GM12891 (cell line): ENCODE results near the gene NEMP1.

Source experiments
- PAX5 ChIP-seq: IDR thresholded peaks from 2 replicates; pipeline ENCODE4 v1.6.1; 2011; ENCODE audit warnings: low read length, moderate library complexity, mild to moderate bottlenecking; ENCODE audit not compliant: insufficient read depth, severe bottlenecking
- POLR2A ChIP-seq: IDR thresholded peaks from 2 replicates; pipeline ENCODE4 v1.6.1; 2011; ENCODE audit warnings: low read depth, low read length, control low read depth
- POLR2AphosphoS5 ChIP-seq: IDR thresholded peaks from 2 replicates; pipeline ENCODE4 v1.6.1; 2011; ENCODE audit warnings: low read depth, low read length, control low read depth
- POU2F2 ChIP-seq: IDR thresholded peaks from 2 replicates; pipeline ENCODE4 v1.6.1; 2011; ENCODE audit warnings: low read depth, mild to moderate bottlenecking, control low read depth, low read length, moderate library complexity
- SPI1 ChIP-seq: IDR thresholded peaks from 2 replicates; pipeline ENCODE4 v1.6.1; 2011; ENCODE audit warnings: low read depth, low read length, control low read depth
- TAF1 ChIP-seq: IDR thresholded peaks from 2 replicates; pipeline ENCODE4 v1.6.1; 2011; ENCODE audit warnings: low read depth, low read length, control low read depth

DNA sequence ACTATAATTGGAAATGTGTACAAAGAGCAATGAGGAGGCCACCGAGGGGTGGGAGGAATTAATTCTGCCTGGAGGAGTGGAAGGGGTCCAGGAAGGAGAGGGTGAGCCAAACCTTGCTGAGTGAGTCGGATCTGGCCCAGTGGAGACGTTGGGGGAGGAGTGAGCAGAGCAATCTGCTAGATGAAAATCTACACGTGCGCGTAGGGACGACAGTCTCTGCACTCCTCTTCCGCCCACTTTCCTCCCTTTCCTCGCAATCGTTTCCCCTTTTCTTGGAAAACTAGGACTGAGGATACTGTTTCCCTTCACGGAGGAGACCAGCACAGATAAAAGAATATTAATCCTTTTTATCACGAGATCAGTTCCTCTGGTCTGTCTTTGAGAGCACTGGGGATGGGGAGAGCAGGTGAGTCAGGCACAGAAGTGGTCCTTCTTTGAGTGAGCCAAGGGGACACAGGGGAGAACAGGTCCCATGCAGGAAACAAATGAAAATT lies 7.5 kb upstream of the NEMP1 start:
- no peak for TF ChIP-seq POLR2A
- TF ChIP-seq POLR2AphosphoS5: no peak
- TF ChIP-seq SPI1: no peak
- no peak for TF ChIP-seq TAF1
- no peak for TF ChIP-seq POU2F2
- TF ChIP-seq PAX5: no peak
